ENCODE results near the gene CACHD1.

The CACHD1 gene

DNA sequence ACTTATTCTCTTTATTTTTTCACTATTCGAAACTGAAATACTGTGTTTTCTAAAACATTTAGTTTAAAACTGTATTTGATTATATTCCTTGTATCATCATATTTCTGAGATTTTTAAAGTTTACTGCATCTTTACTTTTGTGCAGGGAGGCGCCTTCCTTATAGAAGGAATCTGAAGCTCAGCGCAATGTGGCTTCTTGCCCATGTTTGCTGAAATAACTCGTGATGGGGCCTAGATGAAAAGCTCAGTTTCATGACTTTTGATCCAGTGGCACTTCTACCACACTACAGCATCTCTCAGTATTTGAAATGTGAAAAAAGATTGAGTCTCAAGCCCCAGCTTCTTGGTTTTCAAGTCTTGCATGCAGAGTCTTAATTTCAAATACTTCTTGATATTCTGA, 28.4 kb downstream of the CACHD1 start:
- DNase-seq (ENCODE audit: low read depth in 1 of 2, low spot score in 1 of 2) = no peak
- no peak overlapping the region for H3K4me3 ChIP-seq (replicated peaks; ENCODE audit: insufficient read depth, low read length)
- TF ChIP-seq, protein P1, sequence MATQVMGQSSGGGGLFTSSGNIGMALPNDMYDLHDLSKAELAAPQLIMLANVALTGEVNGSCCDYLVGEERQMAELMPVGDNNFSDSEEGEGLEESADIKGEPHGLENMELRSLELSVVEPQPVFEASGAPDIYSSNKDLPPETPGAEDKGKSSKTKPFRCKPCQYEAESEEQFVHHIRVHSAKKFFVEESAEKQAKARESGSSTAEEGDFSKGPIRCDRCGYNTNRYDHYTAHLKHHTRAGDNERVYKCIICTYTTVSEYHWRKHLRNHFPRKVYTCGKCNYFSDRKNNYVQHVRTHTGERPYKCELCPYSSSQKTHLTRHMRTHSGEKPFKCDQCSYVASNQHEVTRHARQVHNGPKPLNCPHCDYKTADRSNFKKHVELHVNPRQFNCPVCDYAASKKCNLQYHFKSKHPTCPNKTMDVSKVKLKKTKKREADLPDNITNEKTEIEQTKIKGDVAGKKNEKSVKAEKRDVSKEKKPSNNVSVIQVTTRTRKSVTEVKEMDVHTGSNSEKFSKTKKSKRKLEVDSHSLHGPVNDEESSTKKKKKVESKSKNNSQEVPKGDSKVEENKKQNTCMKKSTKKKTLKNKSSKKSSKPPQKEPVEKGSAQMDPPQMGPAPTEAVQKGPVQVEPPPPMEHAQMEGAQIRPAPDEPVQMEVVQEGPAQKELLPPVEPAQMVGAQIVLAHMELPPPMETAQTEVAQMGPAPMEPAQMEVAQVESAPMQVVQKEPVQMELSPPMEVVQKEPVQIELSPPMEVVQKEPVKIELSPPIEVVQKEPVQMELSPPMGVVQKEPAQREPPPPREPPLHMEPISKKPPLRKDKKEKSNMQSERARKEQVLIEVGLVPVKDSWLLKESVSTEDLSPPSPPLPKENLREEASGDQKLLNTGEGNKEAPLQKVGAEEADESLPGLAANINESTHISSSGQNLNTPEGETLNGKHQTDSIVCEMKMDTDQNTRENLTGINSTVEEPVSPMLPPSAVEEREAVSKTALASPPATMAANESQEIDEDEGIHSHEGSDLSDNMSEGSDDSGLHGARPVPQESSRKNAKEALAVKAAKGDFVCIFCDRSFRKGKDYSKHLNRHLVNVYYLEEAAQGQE (IDR thresholded peaks at IDR 0.05; ENCODE audit: insufficient replicate concordance, low read depth) = no peak
- TF ChIP-seq POLR2AphosphoS5 (IDR thresholded peaks at IDR 0.05; ENCODE audit: low read depth) = no peak
- TF ChIP-seq SPI1 (IDR thresholded peaks at IDR 0.05; ENCODE audit: borderline replicate concordance, low read depth) = no peak
- TF ChIP-seq, protein P2, sequence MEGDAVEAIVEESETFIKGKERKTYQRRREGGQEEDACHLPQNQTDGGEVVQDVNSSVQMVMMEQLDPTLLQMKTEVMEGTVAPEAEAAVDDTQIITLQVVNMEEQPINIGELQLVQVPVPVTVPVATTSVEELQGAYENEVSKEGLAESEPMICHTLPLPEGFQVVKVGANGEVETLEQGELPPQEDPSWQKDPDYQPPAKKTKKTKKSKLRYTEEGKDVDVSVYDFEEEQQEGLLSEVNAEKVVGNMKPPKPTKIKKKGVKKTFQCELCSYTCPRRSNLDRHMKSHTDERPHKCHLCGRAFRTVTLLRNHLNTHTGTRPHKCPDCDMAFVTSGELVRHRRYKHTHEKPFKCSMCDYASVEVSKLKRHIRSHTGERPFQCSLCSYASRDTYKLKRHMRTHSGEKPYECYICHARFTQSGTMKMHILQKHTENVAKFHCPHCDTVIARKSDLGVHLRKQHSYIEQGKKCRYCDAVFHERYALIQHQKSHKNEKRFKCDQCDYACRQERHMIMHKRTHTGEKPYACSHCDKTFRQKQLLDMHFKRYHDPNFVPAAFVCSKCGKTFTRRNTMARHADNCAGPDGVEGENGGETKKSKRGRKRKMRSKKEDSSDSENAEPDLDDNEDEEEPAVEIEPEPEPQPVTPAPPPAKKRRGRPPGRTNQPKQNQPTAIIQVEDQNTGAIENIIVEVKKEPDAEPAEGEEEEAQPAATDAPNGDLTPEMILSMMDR (IDR thresholded peaks at IDR 0.05; ENCODE audit: insufficient read depth, low read length) = no peak
- TF ChIP-seq GABPA (IDR thresholded peaks at IDR 0.05; ENCODE audit: low read depth) = no peak
- H3K27ac ChIP-seq (replicated peaks) = no peak overlapping the region
- H3K27me3 ChIP-seq (ENCODE audit: insufficient read depth, poor library complexity, severe bottlenecking) = peaks cover 10% of the 10 kb centered on the region

DNA sequence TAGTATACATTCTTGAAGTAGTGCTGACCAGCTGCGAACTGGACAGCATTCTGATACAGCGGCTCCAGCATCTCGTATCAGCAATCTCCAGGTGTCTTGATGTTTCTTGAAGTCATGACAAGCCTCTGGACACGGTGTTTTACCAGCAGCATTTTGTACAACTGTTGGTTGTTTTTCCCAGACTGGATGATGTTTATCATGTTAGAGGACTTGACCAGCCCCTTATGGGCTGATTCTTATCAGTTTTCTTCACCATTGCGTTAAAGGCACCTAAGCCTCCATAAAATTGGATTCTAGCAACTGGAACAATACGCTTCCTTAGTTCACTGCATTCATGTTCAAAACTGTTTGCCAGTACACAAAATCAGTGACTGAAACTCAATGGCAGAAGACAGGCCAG, 29.1 kb downstream of the CACHD1 start:
- no peak overlapping the region for H3K4me3 ChIP-seq (replicated peaks; ENCODE audit: insufficient read depth, low read length)
- TF ChIP-seq GABPA (IDR thresholded peaks at IDR 0.05; ENCODE audit: low read depth) (no peak), SPI1 (IDR thresholded peaks at IDR 0.05; ENCODE audit: borderline replicate concordance, low read depth) (no peak), POLR2AphosphoS5 (IDR thresholded peaks at IDR 0.05; ENCODE audit: low read depth) (no peak)
- TF ChIP-seq, protein P1 (IDR thresholded peaks at IDR 0.05; ENCODE audit: insufficient replicate concordance, low read depth) = no peak
- TF ChIP-seq, protein P2 (IDR thresholded peaks at IDR 0.05; ENCODE audit: insufficient read depth, low read length) = no peak
- H3K27me3 ChIP-seq (ENCODE audit: insufficient read depth, poor library complexity, severe bottlenecking) = peaks cover 10% of the 10 kb centered on the region
- DNase-seq (ENCODE audit: low read depth in 1 of 2, low spot score in 1 of 2) = no peak
- no peak overlapping the region for H3K27ac ChIP-seq (replicated peaks)

DNA sequence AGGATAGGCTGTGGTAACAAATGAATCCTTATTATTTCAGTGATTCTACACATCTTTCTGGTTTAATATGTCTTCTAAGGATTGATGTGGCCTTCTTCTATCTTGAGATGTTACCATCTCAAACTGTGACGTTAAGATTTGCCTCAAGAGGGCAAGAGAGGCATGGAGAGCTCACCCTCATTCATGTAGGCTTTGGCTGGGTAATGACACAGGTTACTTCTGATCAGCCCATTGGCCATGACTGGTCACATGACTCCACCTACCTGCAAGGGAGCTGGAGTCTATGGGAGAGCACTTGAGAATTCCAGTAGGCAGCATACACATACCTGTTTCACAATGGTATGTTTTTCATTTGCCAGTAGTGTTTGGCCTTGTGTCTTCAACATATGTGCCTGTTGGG, 30.0 kb downstream of the CACHD1 start:
- Histone ChIP-seq H3K27ac (replicated peaks) (no peak overlapping the region), H3K27me3 (ENCODE audit: insufficient read depth, poor library complexity, severe bottlenecking) (peaks cover 14% of the 10 kb centered on the region), H3K4me3 (replicated peaks; ENCODE audit: insufficient read depth, low read length) (no peak overlapping the region)
- DNase-seq (ENCODE audit: low read depth in 1 of 2, low spot score in 1 of 2) = no peak
- no peak for TF ChIP-seq SPI1 (IDR thresholded peaks at IDR 0.05; ENCODE audit: borderline replicate concordance, low read depth)

DNA sequence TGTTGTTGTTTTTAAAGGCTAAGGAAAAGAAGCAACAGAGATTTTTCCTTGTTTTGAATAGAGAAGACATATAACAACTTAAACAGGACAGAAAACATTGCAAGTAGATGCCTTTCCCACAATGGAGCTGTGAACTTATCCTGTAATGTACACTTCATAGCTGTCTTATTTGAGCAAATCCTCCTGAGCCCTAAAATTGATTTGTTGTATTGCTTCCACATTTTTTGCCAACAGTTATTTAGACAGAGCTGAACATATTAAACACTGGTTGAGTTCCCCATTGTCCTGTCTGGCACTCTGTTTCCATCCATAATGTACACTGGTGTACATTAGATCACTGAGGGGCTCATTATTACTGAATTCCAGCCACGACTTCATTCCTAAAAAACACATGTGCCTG, 32.2 kb downstream of the CACHD1 start:
- DNase-seq (ENCODE audit: low read depth in 1 of 2, low spot score in 1 of 2) = no peak
- Histone ChIP-seq H3K27ac (replicated peaks) (no peak overlapping the region), H3K27me3 (ENCODE audit: insufficient read depth, poor library complexity, severe bottlenecking) (peaks cover 18% of the 10 kb centered on the region), H3K4me3 (replicated peaks; ENCODE audit: insufficient read depth, low read length) (no peak overlapping the region)
- no peak for TF ChIP-seq SPI1 (IDR thresholded peaks at IDR 0.05; ENCODE audit: borderline replicate concordance, low read depth)
- no peak for TF ChIP-seq GABPA (IDR thresholded peaks at IDR 0.05; ENCODE audit: low read depth)
- TF ChIP-seq, protein P1 (IDR thresholded peaks at IDR 0.05; ENCODE audit: insufficient replicate concordance, low read depth) = no peak
- TF ChIP-seq, protein P2 (IDR thresholded peaks at IDR 0.05; ENCODE audit: insufficient read depth, low read length) = no peak
- no peak for TF ChIP-seq POLR2AphosphoS5 (IDR thresholded peaks at IDR 0.05; ENCODE audit: low read depth)

Data from HL-60 (cell line).